GM18861 (cell line): ENCODE results near the gene SLC22A16.
"Not testable (repeated sequence)": the region's sequence is repeated elsewhere in the genome, so short reads cannot be mapped to it uniquely, and the experiment has no call there.

ENCODE experiments used
- ATAC-seq: cut with Tn5 transposase; IDR thresholded peaks from one replicate; pipeline ENCODE4 v1.9.1; 2021; ENCODE audit not compliant: unreplicated experiment

The SLC22A16 gene

GRCh38 chr6:110476046-110476849 lies at the start of gene SLC22A16:
SLC22A16 (minus strand) TSS chr6:110476613; CDS start chr6:110476574, 39 bp downstream.
- no peak for ATAC-seq

GRCh38 chr6:110525001-110525400 lies 48.6 kb upstream of the SLC22A16 start:
- no peak for ATAC-seq

- ATAC-seq, result no peak
Measured at GRCh38 chr6:110524305-110524704, 47.9 kb upstream of the SLC22A16 start.

- ATAC-seq, result no peak
Measured at GRCh38 chr6:110523451-110524021, 47.1 kb upstream of the SLC22A16 start.

GRCh38 chr6:110522427-110522826 lies 46.0 kb upstream of the SLC22A16 start:
- ATAC-seq, result no peak

- ATAC-seq, result no peak
Measured at GRCh38 chr6:110520992-110521543, 44.7 kb upstream of the SLC22A16 start.

GRCh38 chr6:110520209-110520965 lies 44.0 kb upstream of the SLC22A16 start:
- no peak for ATAC-seq

GRCh38 chr6:110517601-110518281 lies 41.3 kb upstream of the SLC22A16 start:
- ATAC-seq, result no peak

- ATAC-seq, result no peak
Measured at GRCh38 chr6:110517034-110517433, 40.6 kb upstream of the SLC22A16 start.

GRCh38 chr6:110514818-110515217 lies 38.4 kb upstream of the SLC22A16 start:
- ATAC-seq, result no peak

- ATAC-seq, result no peak
Measured at GRCh38 chr6:110512991-110513390, 36.6 kb upstream of the SLC22A16 start.

- not testable (repeated sequence) for ATAC-seq
Measured at GRCh38 chr6:110512549-110512948, 36.1 kb upstream of the SLC22A16 start.

- no peak for ATAC-seq
Measured at GRCh38 chr6:110511401-110511800, 35.0 kb upstream of the SLC22A16 start.

GRCh38 chr6:110509617-110510241 lies 33.3 kb upstream of the SLC22A16 start:
- no peak for ATAC-seq

- not testable (repeated sequence) for ATAC-seq
Measured at GRCh38 chr6:110504891-110505290, 28.5 kb upstream of the SLC22A16 start.

GRCh38 chr6:110495949-110496348 lies 19.5 kb upstream of the SLC22A16 start:
- no peak for ATAC-seq

- no peak for ATAC-seq
Measured at GRCh38 chr6:110493253-110493800, 16.9 kb upstream of the SLC22A16 start.

- no peak for ATAC-seq
Measured at GRCh38 chr6:110492584-110492983, 16.2 kb upstream of the SLC22A16 start.

GRCh38 chr6:110491644-110492317 lies 15.4 kb upstream of the SLC22A16 start:
- ATAC-seq, result no peak

GRCh38 chr6:110491299-110491643 lies 14.9 kb upstream of the SLC22A16 start:
- no peak for ATAC-seq
